Activated CD8-positive, alpha-beta memory T cell treated with anti-CD3 and anti-CD28 coated beads, Interleukin-2, amount 50 U/mL, for 24 hours (primary cell): ENCODE results near the gene BUD13.

Source experiments
- DNase-seq: peaks from one replicate; pipeline ENCODE4 v3.0.0-alpha.2; 2020; ENCODE audit errors: extremely low read depth

BUD13 gene

GRCh38 chr11:116718955-116719501 lies 53.8 kb downstream of the BUD13 start:
- DNase-seq: no peak

- DNase-seq: no peak
Measured at GRCh38 chr11:116716621-116717020, 56.2 kb downstream of the BUD13 start.

GRCh38 chr11:116715383-116715782 lies 57.4 kb downstream of the BUD13 start:
- no peak for DNase-seq

GRCh38 chr11:116714902-116715301 lies 57.9 kb downstream of the BUD13 start:
- no peak for DNase-seq

- DNase-seq: no peak
Measured at GRCh38 chr11:116712428-116712827, 60.4 kb downstream of the BUD13 start.

- DNase-seq: no peak
Measured at GRCh38 chr11:116710762-116711161, 62.0 kb downstream of the BUD13 start.

- DNase-seq: no peak
Measured at GRCh38 chr11:116710001-116710674, 62.6 kb downstream of the BUD13 start.

GRCh38 chr11:116707746-116708145 lies 65.0 kb downstream of the BUD13 start:
- DNase-seq: no peak

GRCh38 chr11:116707161-116707629 lies 65.6 kb downstream of the BUD13 start:
- DNase-seq: no peak

GRCh38 chr11:116703421-116703820 lies 69.4 kb downstream of the BUD13 start:
- DNase-seq: no peak

GRCh38 chr11:116702772-116703385 lies 69.9 kb downstream of the BUD13 start:
- no peak for DNase-seq

GRCh38 chr11:116701876-116702275 lies 70.9 kb downstream of the BUD13 start:
- DNase-seq: no peak

GRCh38 chr11:116701297-116701801 lies 71.4 kb downstream of the BUD13 start:
- DNase-seq: no peak

GRCh38 chr11:116700586-116701220 lies 72.1 kb downstream of the BUD13 start:
- no peak for DNase-seq
